Activated naive CD4-positive, alpha-beta T cell treated with Interleukin-2 at 50 U/mL for 16 hours (primary cell): ENCODE data around the gene TMEM119.
"Not testable (repeated sequence)": the region's sequence is repeated elsewhere in the genome, so short reads cannot be mapped to it uniquely, and the experiment has no call there.

ENCODE experiments used
- DNase-seq: peaks from one replicate; pipeline ENCODE4 v3.0.0-alpha.2; 2020

Gene TMEM119

DNA sequence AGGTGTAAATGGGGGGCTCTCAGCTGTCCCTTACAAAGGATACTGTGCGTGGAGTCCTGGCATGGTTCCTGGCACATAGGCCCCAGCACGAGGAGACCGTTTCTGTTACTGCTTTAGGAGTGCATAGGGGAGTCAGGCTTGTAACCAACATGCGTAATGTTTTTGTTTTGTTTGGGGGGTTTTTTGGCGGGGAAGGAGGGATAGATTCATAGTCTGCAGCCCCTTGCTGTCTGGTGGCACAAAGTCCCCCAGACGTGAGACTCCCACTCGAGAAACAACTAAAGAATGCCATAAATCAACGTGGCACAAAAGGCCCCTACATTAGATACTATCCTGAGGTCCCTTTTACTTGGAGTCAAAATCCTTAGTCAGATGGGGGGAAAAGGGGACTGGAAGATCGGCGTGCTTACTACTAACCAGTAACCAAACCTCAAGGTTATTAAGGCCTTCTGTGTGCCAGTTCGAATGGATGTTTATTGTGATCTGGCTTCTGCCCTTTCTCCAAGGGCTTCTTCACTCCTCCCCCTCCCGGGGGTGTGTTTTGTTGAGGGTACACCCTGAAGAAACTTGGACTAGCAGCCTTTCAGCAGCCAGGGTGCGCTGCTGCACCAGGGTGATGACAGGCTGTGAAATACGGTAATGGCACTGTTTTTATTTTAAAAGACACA, 34.6 kb downstream of the TMEM119 start:
- DNase-seq, result peak; percentile 88

GRCh38 chr12:108562348-108563135, 35.3 kb downstream of the TMEM119 start, which contains the start of gene ISCU:
Gene ISCU, plus strand, starts transcription at chr12:108562596. Its CDS starts 27 bp downstream, at chr12:108562623.
- DNase-seq, result peak; percentile 98

DNA sequence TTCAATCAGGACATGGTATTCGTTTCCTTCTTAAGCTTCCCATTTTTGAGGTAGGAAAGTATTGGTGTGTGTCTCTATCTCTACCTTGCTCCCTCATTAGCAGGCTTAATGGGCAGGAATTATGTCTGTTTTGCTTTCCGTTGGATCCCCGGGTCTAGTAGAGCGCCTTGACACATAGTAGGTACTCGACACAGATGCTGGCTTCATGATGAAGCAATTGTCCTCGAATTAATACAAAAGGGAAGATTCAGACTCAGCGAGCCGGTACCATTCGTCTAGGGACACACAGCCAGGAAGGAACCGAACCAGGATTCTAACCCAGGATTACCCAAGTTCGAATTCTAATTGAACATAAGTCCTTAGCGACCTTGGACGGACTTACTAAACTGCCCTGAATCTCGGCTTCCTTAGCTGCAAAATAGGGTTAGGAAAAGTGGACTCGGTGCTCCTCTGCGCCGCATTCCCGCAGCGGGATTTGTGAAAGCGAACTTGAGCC, 36.0 kb downstream of the TMEM119 start:
- no peak for DNase-seq

GRCh38 chr12:108560752-108561719, 36.8 kb downstream of the TMEM119 start, which contains the start of gene SART3:
Gene SART3, minus strand, starts transcription at chr12:108561173. Its CDS starts 19 bp downstream, at chr12:108561154.
- peak; percentile 85 for DNase-seq

DNA sequence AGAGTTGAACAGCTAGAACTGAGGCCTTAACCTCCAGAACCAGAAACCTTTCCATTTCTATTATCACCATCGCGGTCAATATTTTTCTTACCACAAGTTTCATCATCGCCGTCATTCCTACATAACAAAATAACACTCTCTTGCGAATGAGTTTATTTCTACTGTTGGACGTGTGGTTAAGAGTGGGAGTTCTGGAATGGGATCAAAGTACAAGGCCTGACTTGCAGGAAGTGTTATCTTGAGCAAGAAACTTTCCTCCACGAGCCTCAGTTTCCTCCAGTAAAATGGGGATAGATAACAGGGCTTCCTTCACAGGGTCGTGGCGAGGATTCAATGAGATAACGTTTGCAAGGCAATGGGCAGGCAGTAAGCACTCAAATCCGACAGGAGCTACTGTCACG, 37.6 kb downstream of the TMEM119 start:
- no peak for DNase-seq

- DNase-seq, result no peak
Observed at GRCh38 chr12:108559748-108560147, 38.1 kb downstream of the TMEM119 start.

DNA sequence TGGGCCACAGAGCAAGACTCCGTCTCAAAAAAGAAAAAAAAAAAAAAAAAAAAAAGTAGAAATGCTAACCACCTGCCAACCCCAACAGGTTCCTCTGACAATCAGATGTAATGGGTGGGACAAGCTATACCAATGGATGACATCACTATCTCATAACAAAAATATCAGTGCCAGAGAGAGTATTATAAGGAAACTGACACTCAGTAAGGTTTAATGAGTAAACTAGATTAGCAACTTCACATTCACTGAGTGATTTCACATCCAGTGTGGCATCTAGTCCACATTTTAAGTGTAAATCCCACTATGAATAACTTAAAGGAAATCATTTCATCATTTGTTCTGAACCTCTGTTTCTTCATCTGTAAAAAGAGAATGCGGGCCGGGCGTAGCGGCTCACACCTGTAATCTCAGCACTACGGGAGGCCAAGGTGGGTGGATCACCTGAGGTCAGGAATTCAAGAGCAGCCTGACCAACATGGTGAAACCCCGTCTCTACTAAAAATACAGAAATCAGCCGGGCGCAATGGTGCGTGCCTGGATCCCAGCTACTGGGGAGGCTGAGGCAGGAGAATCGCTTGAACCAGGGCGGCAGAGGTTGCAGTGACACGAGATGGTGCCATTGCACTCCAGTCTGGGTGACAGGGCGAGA, 38.8 kb downstream of the TMEM119 start:
- DNase-seq, result peak; percentile 27

- not testable (repeated sequence) for DNase-seq
Observed at GRCh38 chr12:108555383-108555782, 42.5 kb downstream of the TMEM119 start.

DNA sequence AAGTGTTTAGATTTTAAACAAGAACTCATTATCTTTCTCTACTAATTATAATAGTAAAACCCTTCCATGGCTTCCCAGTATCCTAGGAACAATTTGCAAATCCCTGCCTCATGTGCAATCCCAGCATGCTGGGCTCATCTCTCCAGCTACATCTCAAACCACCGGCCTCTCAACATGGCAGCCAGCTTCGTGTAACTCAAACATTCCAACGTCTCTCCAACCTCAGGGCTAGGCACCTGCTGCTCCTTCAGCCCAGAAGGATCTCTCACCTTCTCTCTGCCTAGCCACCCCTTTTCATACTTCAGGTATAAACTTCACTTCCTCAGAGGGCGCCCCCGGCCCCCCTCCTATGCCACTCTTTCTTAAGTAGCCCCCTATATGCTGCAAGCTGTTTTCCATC, 44.1 kb downstream of the TMEM119 start:
- DNase-seq, result no peak

DNA sequence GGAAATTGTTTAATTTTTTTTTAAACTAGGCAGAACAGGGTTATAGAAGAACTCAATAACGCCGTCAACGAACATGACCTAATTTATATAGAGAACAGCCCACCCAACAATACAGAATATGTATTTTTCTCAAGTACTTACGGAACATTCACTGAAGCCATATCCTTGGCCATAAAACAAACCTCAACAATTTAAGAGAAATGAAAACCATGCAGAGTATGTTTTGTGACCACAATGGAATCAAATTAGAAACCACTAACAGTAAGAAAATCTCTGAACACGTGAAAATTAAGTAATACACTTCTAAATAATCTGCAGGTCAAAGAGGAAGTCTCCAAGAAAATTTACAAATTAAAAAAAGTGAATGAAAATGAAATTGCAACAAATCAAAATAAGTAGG, 46.3 kb downstream of the TMEM119 start:
- DNase-seq, result no peak

- DNase-seq, result no peak
Observed at GRCh38 chr12:108548954-108549521, 48.8 kb downstream of the TMEM119 start.

GRCh38 chr12:108547686-108548085, 50.2 kb downstream of the TMEM119 start:
- no peak for DNase-seq

GRCh38 chr12:108543652-108544051, 54.2 kb downstream of the TMEM119 start:
- DNase-seq, result no peak

DNA sequence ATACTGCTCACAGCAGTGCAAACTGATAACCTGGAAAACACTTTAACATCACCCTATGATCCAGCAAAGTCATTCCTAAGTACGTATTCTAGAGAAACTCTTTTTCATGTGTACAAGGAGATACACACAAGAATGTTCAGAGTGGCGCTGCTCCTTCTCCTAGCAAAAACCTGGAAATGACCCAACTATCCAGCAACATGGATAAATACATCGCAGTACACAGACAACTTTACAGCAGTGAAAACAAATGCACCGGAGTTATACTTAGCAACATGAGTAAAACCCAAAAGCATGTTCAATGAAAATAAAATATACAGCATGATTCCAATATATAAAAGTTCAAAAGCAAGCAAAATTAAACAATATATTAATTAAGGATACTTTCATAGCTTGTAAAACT, 55.6 kb downstream of the TMEM119 start:
- no peak for DNase-seq
